A673 (cell line): ENCODE measurements around the gene SPATS2.

ENCODE experiments used
- EZH2 ChIP-seq: fragments of 200-600 bp; sonication (generic); IDR thresholded peaks from 2 replicates; pipeline ENCODE4 v1.6.1; 2017; ENCODE audit warnings: borderline replicate concordance, low read depth, mild to moderate bottlenecking, mixed read lengths, antibody characterized with exemption, low read length; ENCODE audit not compliant: poor library complexity, severe bottlenecking
- TF ChIP-seq, protein P1 (sequence below): fragments of 300-800, 200-600 bp; sonication (generic); conservative IDR thresholded peaks from 2 replicates; pipeline ENCODE4 v1.5.1; 2017; ENCODE audit warnings: low read depth, mild to moderate bottlenecking, antibody characterized with exemption, low read length, moderate library complexity, mixed read lengths

DNA sequence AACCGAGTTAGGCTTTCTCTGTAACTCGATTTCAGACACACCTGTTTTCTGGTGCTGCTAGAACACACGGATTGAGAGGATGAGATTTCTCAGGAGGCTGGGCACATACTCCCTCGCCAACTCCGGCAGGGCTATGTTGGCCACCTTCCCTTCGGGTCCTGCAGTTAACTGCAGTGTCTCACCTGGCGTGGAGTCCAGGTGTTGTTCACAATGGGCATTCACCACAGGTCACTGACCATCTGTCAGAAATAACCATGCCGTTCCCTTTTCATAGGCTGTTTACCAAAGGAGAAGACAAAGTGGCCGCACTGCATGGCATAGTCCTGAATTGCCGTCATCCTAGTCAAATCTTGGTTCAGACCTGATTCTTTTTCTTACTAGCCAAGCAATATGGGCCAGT lies 166.1 kb downstream of the SPATS2 start:
- TF ChIP-seq, protein P1, sequence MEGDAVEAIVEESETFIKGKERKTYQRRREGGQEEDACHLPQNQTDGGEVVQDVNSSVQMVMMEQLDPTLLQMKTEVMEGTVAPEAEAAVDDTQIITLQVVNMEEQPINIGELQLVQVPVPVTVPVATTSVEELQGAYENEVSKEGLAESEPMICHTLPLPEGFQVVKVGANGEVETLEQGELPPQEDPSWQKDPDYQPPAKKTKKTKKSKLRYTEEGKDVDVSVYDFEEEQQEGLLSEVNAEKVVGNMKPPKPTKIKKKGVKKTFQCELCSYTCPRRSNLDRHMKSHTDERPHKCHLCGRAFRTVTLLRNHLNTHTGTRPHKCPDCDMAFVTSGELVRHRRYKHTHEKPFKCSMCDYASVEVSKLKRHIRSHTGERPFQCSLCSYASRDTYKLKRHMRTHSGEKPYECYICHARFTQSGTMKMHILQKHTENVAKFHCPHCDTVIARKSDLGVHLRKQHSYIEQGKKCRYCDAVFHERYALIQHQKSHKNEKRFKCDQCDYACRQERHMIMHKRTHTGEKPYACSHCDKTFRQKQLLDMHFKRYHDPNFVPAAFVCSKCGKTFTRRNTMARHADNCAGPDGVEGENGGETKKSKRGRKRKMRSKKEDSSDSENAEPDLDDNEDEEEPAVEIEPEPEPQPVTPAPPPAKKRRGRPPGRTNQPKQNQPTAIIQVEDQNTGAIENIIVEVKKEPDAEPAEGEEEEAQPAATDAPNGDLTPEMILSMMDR: no peak
- TF ChIP-seq EZH2: no peak
